Right hindlimb (tissue), 1 donor: ENCODE results near the gene RPS6KA4.
"Not testable (repeated sequence)": the region's sequence is repeated elsewhere in the genome, so short reads cannot be mapped to it uniquely, and the experiment has no call there.

Source experiments
- DNase-seq: peaks from one replicate; pipeline ENCODE4 v3.0.0-alpha.2; 2018

Gene RPS6KA4

DNA sequence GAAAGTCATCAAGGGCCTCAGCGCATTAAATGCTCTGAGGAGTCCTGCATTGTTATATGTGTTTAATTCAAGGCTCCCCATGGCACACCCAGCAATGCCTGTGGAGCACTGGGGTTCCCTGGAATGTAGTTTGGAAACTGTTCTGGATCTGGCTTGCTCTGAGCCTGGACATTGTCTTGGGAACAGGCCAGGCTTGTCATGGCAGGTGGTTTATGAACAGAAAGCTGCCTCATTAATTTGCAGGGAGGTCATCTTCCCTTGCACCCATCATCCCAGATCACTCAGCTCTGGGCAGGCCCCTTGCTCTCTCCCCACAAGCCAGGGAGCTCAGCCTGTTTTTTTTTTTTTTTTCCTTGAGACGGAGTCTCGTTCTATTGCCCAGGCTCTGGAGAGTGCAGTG lies 32.9 kb downstream of the RPS6KA4 start:
- no peak for DNase-seq

DNA sequence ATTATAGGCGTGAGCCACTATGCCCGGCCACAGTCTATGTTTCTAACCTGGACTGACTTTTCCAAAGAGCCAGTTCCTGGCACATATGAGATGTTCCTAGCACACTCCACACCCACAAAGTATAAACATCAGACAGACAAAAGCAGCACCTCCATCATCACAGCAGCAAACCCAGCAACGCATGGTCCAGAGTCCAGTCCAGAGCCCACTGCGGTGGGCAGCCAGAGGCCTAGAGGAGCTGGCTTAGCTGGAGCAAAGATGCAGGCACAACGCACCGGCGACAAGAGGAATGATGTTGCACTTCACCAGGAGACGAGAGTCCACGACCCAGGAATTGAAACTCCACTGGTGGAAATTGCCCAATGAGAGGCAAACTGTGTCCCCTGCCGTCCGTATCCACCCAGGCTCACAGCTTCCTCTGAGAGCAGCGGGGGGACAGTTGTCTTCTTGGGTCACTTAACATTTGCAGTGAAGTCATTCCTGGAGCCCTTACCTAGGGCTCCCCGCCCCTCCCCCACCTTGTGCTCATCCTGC lies 36.6 kb downstream of the RPS6KA4 start:
- DNase-seq, result no peak

DNA sequence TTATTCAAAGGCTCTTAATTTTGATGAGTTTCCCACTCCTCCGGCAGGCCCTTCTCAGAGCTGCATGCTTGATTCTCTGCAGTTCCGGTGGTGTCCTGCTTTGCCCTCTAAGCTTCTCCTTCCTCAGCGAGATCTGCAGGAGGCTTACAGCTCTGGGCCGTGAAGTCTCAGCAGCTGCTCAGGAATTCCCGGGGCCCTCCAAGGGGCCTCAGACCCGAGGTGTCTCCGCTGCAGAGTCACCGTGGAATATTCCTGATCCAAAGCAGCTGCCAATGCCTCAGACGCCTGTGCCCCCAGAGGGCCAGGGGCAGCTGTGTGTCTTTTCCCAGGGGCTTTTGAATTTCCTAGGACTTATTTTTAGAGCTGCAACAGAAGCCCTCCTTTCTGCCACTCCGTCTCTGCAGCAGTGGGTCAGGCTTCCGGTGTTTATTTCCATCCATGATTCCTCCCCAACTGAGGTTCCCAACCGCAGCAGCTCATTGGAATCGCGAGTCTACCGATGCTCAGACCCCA lies 37.2 kb downstream of the RPS6KA4 start:
- DNase-seq, result peak; percentile 66

DNA sequence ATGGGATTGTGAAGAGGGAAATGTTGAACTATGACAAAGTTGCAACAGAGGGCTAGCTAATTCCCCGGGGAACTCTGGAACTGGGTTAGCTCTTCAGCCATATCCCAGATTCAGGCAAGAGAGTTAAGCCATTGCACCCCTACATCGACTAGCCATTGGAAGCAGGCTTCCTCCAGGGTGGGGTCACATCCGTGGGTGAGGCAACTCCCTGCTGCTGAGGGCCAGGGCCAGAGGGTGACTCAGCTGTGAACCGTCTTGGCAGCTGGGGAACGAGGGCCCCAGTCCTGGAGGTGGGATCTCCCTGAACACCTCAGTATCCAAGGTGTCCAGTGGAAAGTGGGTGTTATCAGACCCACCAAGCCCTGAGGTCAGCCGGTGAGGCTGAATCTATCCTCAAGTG lies 41.1 kb downstream of the RPS6KA4 start:
- no peak for DNase-seq

DNA sequence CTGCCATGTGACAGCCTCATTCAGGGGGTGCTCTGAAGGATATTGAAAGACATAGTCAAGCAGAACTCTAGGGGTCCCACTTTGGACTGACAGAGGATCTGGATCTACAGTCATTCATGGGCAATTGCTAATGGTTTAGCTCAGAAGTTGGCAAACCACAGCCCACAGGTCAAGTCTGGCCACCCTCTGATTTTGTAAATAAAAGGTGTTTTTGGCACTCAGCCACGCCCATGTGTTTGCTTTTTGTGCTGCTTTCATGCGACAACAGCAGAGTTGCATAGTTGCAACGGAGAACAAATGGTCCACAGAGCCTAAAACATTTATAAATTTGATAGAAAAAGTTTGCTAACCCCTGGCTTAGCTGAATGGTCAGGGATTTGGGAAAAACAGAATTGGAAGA lies 41.7 kb downstream of the RPS6KA4 start:
- DNase-seq, result no peak

DNA sequence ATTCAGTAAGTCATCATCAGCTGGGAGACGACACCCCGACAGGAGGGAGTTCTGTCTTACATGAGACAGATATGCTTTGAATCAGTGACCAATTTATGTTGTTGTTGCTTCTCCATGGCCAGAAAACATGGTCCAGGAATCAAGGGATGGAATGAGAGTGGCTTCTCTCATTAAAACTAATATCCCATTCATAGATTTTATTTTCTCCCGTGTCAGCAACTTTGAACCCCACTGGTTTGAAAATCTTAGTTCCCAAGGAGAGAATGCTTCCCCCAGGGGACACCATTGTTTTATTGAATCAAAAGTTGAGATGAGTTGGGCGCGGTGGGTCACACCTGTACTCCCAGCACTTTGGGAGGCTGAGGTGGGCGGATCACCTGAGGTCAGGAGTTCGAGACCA lies 42.8 kb downstream of the RPS6KA4 start:
- DNase-seq, result no peak

DNA sequence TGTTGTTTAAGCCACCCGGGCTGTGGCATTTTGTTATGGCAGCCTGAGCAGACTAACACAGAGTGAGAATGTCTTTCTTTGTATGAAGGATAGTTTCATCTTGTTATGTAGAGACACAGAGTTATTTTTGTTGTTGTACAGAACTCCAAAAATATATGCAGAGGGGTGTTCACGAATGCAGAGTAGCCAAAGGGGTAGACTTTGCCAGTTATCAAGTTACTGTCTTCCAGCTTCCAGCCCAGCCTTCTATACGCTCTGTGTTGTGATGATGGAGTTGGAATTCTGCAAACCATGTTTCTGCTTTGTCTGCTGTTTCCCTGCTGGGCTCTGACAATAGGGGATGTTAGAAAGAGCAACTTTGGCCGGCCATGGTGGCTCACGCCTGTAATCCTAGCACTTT lies 44.1 kb downstream of the RPS6KA4 start:
- no peak for DNase-seq

DNA sequence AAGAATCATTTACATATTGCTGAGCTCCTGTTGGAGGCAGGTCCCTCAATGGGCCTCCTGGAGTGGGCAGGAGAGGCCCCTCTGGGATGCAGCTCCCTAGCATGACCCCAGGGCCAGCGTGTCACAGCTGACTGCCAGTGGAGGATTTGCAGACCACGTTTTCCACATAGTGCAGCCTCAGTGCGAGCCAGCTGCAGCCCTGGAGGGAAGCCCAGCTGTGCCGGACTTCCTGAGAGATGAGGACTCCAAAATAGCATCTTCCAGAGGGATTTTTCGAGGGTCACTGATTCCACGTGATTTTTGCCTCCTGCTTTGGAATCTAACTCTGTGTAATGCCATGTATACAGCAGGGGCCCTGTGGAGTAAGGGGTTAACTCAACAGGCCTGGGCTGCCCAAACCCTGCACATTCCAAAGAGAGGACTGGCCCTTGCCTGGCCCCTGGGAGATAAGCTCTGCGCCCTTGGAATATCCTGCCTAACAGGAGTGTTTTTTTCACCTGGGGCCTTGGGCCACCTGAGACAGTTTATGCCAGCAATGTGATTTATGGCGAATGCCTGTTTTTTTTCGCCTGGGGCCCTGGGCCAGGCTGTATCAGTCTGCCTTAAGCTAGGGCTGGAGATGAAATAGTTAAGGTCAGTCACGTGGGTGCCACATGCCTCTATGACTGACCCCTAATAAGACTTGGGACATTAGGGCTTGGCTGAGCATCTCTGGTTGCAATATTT lies 47.4 kb downstream of the RPS6KA4 start:
- DNase-seq, result peak; percentile 81

DNA sequence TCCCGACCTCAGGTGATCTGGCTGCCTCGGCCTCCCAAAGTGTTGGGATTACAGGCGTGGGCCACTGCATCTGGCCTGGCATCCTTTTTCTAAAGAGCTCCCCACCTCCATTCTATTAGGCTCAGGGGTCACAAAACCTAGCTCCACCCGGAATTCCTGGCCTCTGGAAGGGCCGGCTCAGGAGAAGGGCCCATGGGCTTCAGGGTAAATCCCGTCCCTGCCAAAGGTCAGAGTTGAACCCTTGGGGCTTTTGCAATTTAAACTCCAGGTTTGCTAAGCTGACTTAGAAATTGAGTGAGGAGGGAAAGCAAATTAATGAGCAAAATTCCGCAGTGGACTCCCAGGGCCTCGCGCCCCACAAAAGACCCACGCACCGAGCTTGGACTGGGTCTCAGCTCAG lies 48.3 kb downstream of the RPS6KA4 start:
- no peak for DNase-seq

DNA sequence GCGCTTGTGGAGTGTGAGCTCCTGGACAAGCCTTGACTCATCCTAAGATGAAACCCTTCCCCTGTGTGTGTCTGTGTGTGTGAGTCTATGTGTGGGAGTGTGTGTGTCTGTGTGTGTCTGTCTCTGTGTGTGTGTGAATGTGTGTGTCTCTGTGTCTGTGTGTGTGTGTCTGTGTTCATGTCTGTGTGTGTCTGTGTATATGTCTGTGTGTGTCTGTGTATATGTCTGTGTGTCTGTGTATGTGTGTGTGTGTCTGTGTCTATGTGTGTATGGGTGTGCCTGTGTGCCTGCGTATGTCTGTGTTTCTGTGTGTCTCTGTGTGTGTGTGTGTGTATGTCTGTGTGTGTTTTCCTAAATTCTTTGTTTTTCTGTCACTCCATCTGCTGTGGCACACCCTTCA lies 48.7 kb downstream of the RPS6KA4 start:
- no peak for DNase-seq

DNA sequence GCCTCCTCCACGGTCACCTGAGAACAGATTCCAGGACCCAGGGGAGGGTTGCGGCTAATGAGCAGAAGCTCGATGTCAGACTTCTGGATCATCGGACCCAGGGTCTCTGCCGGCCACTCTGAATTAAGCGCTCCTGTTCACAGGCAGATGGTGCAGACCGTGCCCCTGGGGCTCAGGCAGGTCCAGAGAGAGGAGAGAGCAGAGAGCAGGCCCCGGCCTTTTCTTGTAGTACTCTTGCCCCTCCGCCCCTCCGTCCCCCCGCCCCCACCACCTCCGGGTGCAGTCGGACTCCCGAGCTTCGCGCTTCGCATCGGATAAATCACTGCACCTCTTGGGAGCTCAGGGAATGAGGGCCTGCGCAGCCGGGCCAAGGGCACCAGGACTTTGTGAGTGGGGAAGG lies 50.3 kb downstream of the RPS6KA4 start:
- DNase-seq, result no peak

DNA sequence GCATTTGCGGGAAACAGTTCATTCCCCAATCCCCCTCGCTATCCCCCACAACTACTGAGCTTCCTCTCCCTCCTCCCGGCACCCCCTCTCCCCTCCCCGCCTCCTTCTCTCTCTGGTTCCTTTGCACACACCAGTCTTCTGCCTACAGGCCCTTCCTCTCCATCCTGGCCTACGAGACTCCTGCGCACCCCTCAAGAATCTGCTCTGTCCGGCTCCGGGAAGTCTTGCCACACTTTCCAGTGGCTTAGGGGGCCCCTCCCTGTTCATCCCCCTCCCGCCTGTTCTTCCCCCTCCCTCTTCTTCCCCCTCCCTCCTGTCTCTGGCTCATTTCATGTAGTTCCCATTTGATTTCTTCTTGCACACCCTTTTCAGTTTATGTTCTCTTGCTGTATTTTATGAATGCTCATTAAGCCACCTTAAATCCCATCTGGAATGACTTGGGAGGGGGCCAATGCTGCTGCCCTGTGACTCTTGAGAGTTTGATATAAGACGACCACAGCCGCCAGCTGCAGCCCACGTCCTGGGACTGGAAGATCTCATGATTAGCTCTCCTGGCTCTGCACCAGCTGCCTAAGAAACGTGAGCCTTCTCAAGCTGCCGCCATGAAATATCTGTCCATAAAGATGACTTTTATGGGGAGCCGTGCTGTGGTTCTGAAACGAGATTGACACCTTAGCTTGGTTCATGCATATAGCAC lies 50.9 kb downstream of the RPS6KA4 start:
- peak; percentile 49 for DNase-seq

DNA sequence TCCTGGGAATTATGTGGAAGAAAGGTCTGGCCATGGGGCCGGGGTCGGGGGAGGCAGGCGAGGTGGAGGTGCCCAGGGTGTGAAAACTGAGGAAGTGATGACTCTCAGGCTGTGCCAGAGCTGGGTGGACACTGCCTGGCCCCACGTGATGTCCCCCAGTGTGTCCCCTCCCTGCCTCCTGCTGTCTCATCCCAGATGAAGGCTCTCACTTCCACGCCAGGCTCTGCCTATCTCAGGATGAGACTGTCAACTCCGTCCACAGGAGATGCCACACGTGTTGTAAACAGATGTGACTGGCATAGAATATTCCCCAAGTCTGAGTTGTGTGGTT lies 51.4 kb downstream of the RPS6KA4 start:
- no peak for DNase-seq

DNA sequence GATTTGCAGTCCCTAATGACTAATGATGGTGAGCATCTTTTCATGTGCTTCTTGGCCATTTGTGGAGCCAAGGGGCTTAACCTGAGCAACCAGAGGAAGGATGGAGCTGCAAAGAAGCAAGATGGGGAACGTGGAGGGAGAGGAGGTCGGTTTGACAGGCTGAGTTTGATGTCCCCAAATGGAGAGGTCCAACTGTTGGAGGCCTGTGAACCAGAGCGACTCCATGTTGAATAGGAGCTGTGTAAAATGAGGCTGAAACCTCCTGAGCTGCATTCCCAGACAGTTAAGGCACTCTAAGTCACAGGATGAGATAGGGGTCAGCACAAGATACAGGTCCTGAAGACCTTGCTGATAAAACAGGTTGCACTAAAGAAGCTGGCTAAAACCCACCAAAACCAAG lies 54.5 kb downstream of the RPS6KA4 start:
- no peak for DNase-seq

DNA sequence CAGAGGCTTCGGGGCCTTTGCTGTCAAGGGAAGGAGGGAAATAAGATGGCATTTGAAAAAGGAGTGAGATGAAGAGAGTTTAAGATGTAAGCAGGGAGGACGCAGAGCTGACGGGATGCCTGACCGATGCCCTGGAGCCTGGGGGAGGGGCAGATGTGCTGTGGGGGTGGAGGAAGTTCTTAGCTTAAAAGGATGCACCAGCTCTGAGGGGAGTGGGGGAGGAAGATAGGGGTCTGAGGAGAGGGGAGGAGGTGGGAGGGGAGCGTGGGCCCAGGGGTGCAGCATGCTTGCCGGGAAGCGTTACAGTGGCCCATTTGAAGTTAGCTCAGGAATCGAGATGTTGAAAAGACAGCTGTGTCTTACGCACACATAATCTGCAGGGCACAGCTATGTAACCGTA lies 56.3 kb downstream of the RPS6KA4 start:
- DNase-seq, result no peak

DNA sequence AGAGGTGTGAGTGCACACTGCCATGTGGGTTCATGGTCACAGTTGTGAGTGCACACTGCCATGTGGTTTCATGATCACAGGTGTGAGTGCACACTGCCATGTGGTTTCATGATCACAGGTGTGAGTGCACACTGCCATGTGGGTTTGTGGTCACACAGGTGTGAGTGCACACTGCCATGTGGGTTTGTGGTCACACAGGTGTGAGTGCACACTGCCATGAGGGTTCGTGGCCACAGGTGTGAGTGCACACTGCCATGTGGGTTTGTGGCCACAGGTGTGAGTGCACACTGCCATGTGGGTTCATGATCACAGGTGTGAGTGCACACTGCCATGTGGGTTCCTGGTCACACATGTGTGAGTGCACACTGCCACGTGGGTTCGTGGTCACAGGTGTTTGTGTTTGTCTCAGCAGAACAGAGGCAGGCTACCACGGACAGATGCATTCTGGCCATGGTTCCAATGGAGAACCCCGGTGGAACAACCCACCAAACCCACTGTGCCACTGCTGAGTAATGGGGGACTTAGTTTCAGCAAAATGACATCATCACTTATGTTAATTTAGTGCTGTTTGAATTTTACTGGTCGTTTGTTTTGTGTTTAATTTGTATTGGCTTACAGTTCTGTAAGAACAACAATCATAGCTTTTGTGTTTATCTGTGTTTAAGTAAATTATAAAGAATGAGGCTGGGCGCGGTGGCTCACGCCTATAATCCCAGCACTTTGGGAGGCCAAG lies 57.2 kb downstream of the RPS6KA4 start:
- DNase-seq, result no peak

DNA sequence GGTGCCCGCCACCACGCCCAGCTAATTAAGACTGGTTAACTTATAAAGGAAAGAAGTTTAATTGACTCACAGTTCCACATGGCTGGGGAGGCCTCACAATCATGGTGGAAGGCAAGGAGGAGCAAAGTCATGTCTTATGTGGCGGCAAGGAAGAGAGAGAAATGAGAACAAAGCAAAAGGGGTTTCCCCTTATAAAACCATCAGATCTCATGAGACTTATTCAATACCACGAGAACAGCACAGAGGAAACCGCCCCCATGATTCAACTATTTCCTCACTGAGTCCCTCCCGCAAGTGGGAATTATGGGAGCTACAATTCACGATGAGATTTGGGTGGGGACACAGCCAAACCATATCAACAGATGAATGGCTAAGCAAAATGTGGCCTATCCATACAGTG lies 59.3 kb downstream of the RPS6KA4 start:
- not testable (repeated sequence) for DNase-seq

DNA sequence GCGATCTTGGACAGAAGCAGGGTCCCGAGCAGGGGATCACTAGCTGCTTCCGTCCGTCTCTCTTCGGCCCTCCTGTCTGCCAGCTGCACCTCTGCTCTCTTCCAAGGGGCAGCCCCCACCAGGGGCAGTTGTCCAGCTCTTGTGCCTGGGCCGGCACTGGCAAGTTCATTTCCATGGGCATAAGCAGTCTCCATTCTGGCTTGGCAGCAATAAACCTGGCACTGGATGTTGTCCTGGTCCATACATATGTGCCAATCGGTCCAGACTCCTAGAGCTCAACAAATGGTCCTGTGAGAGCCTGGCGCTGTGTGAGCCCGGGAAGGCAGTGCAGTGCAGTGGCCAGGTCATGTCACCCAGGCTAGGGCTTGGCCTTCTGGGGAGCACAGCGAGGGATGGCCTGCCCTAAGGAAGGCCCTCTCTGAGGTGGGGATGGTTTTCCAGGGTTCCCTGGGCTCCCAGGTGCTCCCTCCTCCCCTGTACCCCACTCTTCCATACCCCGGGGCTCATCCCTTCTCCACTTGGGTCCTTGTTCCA lies 60.4 kb downstream of the RPS6KA4 start:
- no peak for DNase-seq

DNA sequence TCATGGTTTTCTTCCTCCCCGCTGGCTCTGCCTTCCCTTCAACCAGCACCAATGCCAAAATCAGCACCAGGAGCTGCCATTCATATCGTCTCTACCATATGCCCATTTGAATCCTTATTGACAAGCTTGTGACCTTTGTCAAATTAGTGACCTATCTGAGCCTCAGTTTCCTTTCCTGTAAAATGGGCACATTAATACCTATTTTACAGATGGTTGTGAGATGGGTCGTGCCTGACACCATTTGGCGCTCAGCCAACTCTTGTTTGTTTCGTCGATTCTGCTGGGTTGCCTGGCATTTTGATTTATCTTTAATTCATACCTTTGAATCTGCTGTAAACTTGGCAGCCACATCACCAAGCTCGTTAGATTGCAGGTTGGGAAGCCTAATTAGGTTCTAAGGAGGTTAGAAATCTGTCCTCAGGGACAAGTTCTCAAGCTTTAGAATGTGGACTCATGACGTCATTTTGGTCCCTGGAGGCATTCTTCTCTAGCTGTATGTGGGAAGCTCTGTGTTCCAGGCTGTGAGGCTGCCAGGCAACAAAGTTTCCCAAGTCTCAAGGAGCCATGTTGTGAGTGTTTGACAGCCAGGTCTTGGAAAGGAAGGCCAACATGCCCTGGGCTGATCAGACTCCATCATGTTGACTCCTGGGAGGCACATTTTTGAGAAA lies 61.0 kb downstream of the RPS6KA4 start:
- DNase-seq, result no peak
